Astrocyte of the cerebellum (primary cell): ENCODE measurements around the gene CRISPLD2.

Source experiments
- DNase-seq: peaks from one replicate; pipeline ENCODE4 v3.0.0-alpha.2; 2011; ENCODE audit warnings: low read depth
- H3K4me3 ChIP-seq: 2 replicates; pipeline ENCODE4 v1.5.1; 2011; ENCODE audit warnings: mild to moderate bottlenecking, low read depth, low read length, moderate library complexity
- CTCF ChIP-seq: IDR thresholded peaks from 2 replicates; pipeline ENCODE4 v1.5.1; 2012; ENCODE audit warnings: low read length, low read depth, moderate library complexity, mild to moderate bottlenecking; ENCODE audit errors: missing control alignments
- in situ Hi-C: cut with HindIII; loops from 2 replicates; pipeline ENCODE4 v1.10.0; 2017; ENCODE audit warnings: low sequenced_read_pairs

Gene CRISPLD2

GRCh38 chr16:84834403-84834772, 14.6 kb downstream of the CRISPLD2 start:
- peak; percentile 74 for DNase-seq
- no peak overlapping the region for H3K4me3 ChIP-seq
- TF ChIP-seq CTCF, result no peak
- in situ Hi-C loops, result no loop called here

DNA sequence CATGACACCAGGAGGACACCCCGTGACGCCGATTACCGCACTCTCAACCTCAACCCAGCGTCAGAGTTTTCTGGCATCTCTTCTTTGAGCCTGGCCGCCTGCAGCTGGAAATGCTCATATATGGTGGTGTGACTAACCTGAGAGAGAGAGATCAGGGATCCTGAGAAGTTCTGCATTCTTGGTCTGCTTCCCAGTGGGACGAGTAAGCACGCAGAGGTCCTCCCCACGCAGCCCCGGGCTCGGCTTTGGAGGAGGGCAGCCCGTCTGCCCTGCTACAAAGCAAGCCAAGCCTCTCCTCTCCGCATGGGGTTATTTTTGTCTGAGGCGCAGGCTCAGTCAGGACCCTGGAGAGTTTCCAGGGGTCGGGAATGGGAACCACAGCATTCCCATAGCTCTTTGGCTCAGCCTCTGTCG, 16.5 kb downstream of the CRISPLD2 start:
- no peak for TF ChIP-seq CTCF
- no peak overlapping the region for H3K4me3 ChIP-seq
- DNase-seq, result peak; percentile 100
- in situ Hi-C loops, result no loop called here

DNA sequence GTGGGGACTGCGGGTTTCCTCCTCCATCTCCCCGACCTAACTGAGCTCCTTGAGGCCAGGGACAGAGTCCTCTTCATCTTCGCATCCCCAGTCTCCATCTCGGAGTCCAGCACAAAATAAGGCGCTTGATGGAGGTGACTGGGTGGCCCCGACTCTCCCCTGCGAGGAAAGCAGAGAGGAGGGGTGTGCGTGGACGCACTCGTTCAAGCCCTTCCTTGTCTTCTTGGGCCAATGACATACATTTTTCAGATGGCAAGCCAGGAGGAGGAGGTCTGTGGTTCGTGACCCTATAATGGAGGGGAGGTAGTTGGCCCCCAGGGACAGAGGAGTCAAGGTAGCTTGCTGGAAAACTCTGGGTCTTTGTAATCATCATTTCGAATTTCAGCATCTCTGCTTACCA, 17.2 kb downstream of the CRISPLD2 start:
- in situ Hi-C loops, result no loop called here
- no peak for TF ChIP-seq CTCF
- H3K4me3 ChIP-seq, result no peak overlapping the region
- DNase-seq, result no peak

- no peak overlapping the region for H3K4me3 ChIP-seq
- in situ Hi-C loops, result no loop called here
- no peak for TF ChIP-seq CTCF
- DNase-seq, result no peak
Measured at GRCh38 chr16:84838383-84838948, 18.7 kb downstream of the CRISPLD2 start.

- DNase-seq, result peak; percentile 48
- in situ Hi-C loops, result no loop called here
- no peak for TF ChIP-seq CTCF
- H3K4me3 ChIP-seq, result no peak overlapping the region
Measured at GRCh38 chr16:84839054-84839453, 19.3 kb downstream of the CRISPLD2 start.

DNA sequence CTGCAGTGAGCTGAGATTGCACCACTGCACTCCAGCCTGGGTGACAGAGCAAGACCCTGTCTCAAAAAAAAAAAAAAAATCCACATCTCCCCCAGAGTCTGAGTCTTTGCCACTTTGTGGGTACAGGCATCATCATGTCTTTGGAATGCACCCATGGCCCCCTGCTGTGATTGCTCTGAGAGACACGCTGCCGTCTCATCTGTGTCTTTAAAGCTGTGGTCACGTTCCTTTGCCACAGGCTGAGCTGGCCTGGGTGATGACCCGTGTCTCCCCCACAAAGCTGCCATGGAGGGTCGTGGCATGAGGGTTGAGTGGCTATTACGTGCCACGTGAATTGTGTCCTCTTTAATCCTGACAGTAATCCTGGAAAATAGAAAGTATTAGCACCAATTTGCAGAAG, 20.2 kb downstream of the CRISPLD2 start:
- in situ Hi-C loops, result loop anchor here (5.0 kb wide), 1 partner anchor 102 kb away; no protein-coding TSS in a partner anchor
- TF ChIP-seq CTCF, result no peak
- peak; percentile 56 for DNase-seq
- no peak overlapping the region for H3K4me3 ChIP-seq
